ENCODE results near the gene FOXJ3. TPM values are rescaled to one million over a fixed set of nuclear protein-coding genes. Genes with fewer than 3 reads are reported as not detected.

The FOXJ3 gene
- total and polyA plus RNA-seq, 2 donors from 2014 or later: 11.8 to 45.5 TPM

DNA sequence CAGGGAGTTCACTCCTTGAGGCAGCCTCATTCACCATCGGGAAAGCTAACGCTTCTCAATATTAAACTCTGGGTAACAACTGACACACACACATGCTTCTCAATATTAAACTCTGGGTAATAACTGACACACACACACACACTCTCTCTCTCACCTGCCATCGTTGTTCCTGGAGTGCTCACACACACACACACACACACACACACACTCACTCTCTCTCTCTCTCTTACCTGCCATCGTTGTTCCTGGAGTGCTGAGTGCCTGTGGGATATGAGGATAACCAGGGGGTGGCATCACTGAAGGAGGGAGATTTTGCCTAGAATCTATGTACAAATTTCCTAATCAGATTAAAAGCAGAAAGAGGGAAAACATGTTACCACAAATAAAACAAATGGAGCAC, 153.3 kb downstream of the FOXJ3 start:
- Histone ChIP-seq H3K36me3 (ENCODE audit: control insufficient read depth in 2 of 3, insufficient read depth in 3 of 3, low read length in 3 of 3) (peaks cover 0 to 7% (median 2%) of the 10 kb centered on the region in 3 donors), H3K4me1 (ENCODE audit: control insufficient read depth in 2 of 3, insufficient read depth in 2 of 3, low read depth in 1 of 3, low read length in 3 of 3) (no peaks in the 10 kb centered on the region), H3K27ac (ENCODE audit: low read depth in 2 of 2, low read length in 2 of 2) (no peak overlapping the region), H3K27me3 (ENCODE audit: control insufficient read depth, insufficient read depth, low read length) (no peaks in the 10 kb centered on the region), H3K9me3 (ENCODE audit: control insufficient read depth in 2 of 3, insufficient read depth in 1 of 3, low read length in 3 of 3) (no peaks in the 10 kb centered on the region), H3K4me3 (ENCODE audit: low read length in 3 of 3) (no peak overlapping the region), H3K9ac (ENCODE audit: low read length in 3 of 3) (no peak overlapping the region)
- intact Hi-C loops (cut with DNase I): no loop called here
- no peak for DNase-seq
- TF ChIP-seq, protein P1, sequence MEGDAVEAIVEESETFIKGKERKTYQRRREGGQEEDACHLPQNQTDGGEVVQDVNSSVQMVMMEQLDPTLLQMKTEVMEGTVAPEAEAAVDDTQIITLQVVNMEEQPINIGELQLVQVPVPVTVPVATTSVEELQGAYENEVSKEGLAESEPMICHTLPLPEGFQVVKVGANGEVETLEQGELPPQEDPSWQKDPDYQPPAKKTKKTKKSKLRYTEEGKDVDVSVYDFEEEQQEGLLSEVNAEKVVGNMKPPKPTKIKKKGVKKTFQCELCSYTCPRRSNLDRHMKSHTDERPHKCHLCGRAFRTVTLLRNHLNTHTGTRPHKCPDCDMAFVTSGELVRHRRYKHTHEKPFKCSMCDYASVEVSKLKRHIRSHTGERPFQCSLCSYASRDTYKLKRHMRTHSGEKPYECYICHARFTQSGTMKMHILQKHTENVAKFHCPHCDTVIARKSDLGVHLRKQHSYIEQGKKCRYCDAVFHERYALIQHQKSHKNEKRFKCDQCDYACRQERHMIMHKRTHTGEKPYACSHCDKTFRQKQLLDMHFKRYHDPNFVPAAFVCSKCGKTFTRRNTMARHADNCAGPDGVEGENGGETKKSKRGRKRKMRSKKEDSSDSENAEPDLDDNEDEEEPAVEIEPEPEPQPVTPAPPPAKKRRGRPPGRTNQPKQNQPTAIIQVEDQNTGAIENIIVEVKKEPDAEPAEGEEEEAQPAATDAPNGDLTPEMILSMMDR (IDR thresholded peaks at IDR 0.05; ENCODE audit: borderline replicate concordance, extremely low read depth, insufficient read depth): no peak
- FAIRE-seq: no peak

GRCh38 chr1:42179900-42180329, 155.1 kb downstream of the FOXJ3 start:
- Histone ChIP-seq H3K4me1 (ENCODE audit: control insufficient read depth in 2 of 3, insufficient read depth in 2 of 3, low read depth in 1 of 3, low read length in 3 of 3) (no peaks in the 10 kb centered on the region), H3K27me3 (ENCODE audit: control insufficient read depth, insufficient read depth, low read length) (no peaks in the 10 kb centered on the region), H3K9me3 (ENCODE audit: control insufficient read depth in 2 of 3, insufficient read depth in 1 of 3, low read length in 3 of 3) (no peaks in the 10 kb centered on the region), H3K36me3 (ENCODE audit: control insufficient read depth in 2 of 3, insufficient read depth in 3 of 3, low read length in 3 of 3) (peaks cover 0 to 2% (median 0%) of the 10 kb centered on the region in 3 donors), H3K27ac (ENCODE audit: low read depth in 2 of 2, low read length in 2 of 2) (no peak overlapping the region), H3K9ac (ENCODE audit: low read length in 3 of 3) (no peak overlapping the region), H3K4me3 (ENCODE audit: low read length in 3 of 3) (no peak overlapping the region)
- intact Hi-C loops (cut with DNase I): no loop called here
- FAIRE-seq (no peak), DNase-seq (no peak)
- TF ChIP-seq, protein P1 (IDR thresholded peaks at IDR 0.05; ENCODE audit: borderline replicate concordance, extremely low read depth, insufficient read depth): no peak

GRCh38 chr1:42179275-42179674, 155.8 kb downstream of the FOXJ3 start:
- TF ChIP-seq, protein P1 (IDR thresholded peaks at IDR 0.05; ENCODE audit: borderline replicate concordance, extremely low read depth, insufficient read depth): no peak
- H3K9me3 ChIP-seq (ENCODE audit: control insufficient read depth in 2 of 3, insufficient read depth in 1 of 3, low read length in 3 of 3): no peaks in the 10 kb centered on the region
- H3K9ac ChIP-seq (ENCODE audit: low read length in 3 of 3): no peak overlapping the region
- FAIRE-seq (no peak), DNase-seq (peak in 2 of 5 donors; percentile 56 to 83)
- intact Hi-C loops (cut with DNase I): no loop called here
- H3K27me3 ChIP-seq (ENCODE audit: control insufficient read depth, insufficient read depth, low read length): no peaks in the 10 kb centered on the region
- peaks cover 0 to 2% (median 0%) of the 10 kb centered on the region in 3 donors for H3K36me3 ChIP-seq (ENCODE audit: control insufficient read depth in 2 of 3, insufficient read depth in 3 of 3, low read length in 3 of 3)
- no peaks in the 10 kb centered on the region for H3K4me1 ChIP-seq (ENCODE audit: control insufficient read depth in 2 of 3, insufficient read depth in 2 of 3, low read depth in 1 of 3, low read length in 3 of 3)
- H3K4me3 ChIP-seq (ENCODE audit: low read length in 3 of 3): no peak overlapping the region
- no peak overlapping the region for H3K27ac ChIP-seq (ENCODE audit: low read depth in 2 of 2, low read length in 2 of 2)

- H3K9ac ChIP-seq (ENCODE audit: low read length in 3 of 3): no peak overlapping the region
- H3K27me3 ChIP-seq (ENCODE audit: control insufficient read depth, insufficient read depth, low read length): no peaks in the 10 kb centered on the region
- TF ChIP-seq, protein P1 (IDR thresholded peaks at IDR 0.05; ENCODE audit: borderline replicate concordance, extremely low read depth, insufficient read depth): no peak
- H3K9me3 ChIP-seq (ENCODE audit: control insufficient read depth in 2 of 3, insufficient read depth in 1 of 3, low read length in 3 of 3): no peaks in the 10 kb centered on the region
- no peak overlapping the region for H3K27ac ChIP-seq (ENCODE audit: low read depth in 2 of 2, low read length in 2 of 2)
- H3K36me3 ChIP-seq (ENCODE audit: control insufficient read depth in 2 of 3, insufficient read depth in 3 of 3, low read length in 3 of 3): peaks cover 0 to 2% (median 0%) of the 10 kb centered on the region in 3 donors
- no peak for DNase-seq
- no peaks in the 10 kb centered on the region for H3K4me1 ChIP-seq (ENCODE audit: control insufficient read depth in 2 of 3, insufficient read depth in 2 of 3, low read depth in 1 of 3, low read length in 3 of 3)
- intact Hi-C loops (cut with DNase I): no loop called here
- no peak for FAIRE-seq
- H3K4me3 ChIP-seq (ENCODE audit: low read length in 3 of 3): no peak overlapping the region
Measured at GRCh38 chr1:42178249-42178648, 156.8 kb downstream of the FOXJ3 start.
